ENCODE results near the gene DNAJC15.
"Not testable (repeated sequence)": the region's sequence is repeated elsewhere in the genome, so short reads cannot be mapped to it uniquely, and the experiment has no call there.

The DNAJC15 gene

DNA sequence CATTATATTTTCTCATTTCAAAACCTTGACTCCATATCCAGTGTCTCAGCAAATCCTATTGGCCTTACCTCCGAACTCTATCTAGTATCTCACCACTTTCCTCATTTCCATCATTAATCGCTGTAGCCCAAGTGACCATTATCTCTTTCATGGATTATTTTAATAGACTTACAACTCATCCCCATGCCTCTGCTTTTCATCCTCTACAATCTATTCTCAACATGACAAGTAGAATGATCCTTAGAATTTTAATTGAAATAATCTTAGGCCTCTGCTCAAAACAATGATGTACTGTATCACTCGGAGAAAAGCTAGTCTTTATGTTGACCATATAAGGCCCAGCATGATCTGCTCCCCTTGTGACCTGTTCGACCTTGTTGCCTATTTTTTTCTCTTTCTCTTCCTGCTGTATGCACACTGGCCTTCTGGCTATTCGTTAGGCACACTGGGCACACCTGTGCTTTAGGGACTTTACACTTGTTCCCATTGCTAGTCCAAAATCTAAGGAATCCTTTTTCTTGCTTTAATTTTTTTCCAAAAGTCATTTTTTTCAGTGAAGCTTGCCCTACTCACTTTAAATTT lies 21.4 kb downstream of the DNAJC15 start:
- no peak for DNase-seq
- CTCF ChIA-PET: no interaction called here
- H3K36me3 Mint-ChIP-seq: peaks cover 25% of the 10 kb centered on the region
- peaks cover 30% of the 10 kb centered on the region for H3K4me1 Mint-ChIP-seq
- no peaks in the 10 kb centered on the region for H3K9me3 Mint-ChIP-seq
- no peaks in the 10 kb centered on the region for H3K27me3 Mint-ChIP-seq
- H3K27ac Mint-ChIP-seq: no peak overlapping the region
- H3K4me3 Mint-ChIP-seq: no peak overlapping the region

GRCh38 chr13:43045302-43045773 lies 22.0 kb downstream of the DNAJC15 start:
- Mint-ChIP-seq H3K27ac (peak overlapping the region; percentile 24), H3K36me3 (peaks cover 21% of the 10 kb centered on the region), H3K4me1 (peaks cover 32% of the 10 kb centered on the region)
- H3K9me3 Mint-ChIP-seq, H3K4me3 Mint-ChIP-seq, H3K27me3 Mint-ChIP-seq, CTCF ChIA-PET: not testable (repeated sequence)
- peak; percentile 34 for DNase-seq

DNA sequence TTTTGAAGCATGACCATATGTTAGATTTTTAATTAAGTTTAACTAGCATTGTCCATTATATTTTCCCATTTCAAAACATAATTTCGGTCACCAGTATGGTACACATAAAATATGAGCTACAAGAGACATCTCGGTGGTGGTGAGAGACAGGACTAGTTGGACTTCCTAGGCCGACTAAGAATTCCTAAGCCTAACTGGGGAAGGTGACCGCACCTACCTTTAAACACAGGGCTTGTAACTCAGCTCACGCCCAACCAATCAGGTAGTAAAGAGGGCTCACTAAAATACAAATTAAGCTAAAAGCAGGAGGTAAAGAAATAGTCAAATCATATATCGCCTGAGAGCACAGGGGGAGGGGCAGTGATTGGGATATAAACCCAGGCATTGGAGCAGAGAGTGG lies 22.9 kb downstream of the DNAJC15 start:
- Mint-ChIP-seq H3K27me3 (no peaks in the 10 kb centered on the region), H3K36me3 (peaks cover 20% of the 10 kb centered on the region), H3K9me3 (no peaks in the 10 kb centered on the region), H3K27ac (no peak overlapping the region), H3K4me3 (no peak overlapping the region), H3K4me1 (peaks cover 33% of the 10 kb centered on the region)
- CTCF ChIA-PET: no interaction called here
- no peak for DNase-seq

- Mint-ChIP-seq H3K36me3 (peaks cover 13% of the 10 kb centered on the region), H3K4me3 (no peak overlapping the region), H3K27ac (no peak overlapping the region), H3K9me3 (no peaks in the 10 kb centered on the region), H3K4me1 (peaks cover 37% of the 10 kb centered on the region), H3K27me3 (no peaks in the 10 kb centered on the region)
- CTCF ChIA-PET: interaction anchor here (1.0 kb wide), 1 partner anchor 84 kb away, joined by 4 read pairs; no protein-coding TSS in a partner anchor
- peak; percentile 36 for DNase-seq
Measured at GRCh38 chr13:43054803-43055802, 31.7 kb downstream of the DNAJC15 start.

DNA sequence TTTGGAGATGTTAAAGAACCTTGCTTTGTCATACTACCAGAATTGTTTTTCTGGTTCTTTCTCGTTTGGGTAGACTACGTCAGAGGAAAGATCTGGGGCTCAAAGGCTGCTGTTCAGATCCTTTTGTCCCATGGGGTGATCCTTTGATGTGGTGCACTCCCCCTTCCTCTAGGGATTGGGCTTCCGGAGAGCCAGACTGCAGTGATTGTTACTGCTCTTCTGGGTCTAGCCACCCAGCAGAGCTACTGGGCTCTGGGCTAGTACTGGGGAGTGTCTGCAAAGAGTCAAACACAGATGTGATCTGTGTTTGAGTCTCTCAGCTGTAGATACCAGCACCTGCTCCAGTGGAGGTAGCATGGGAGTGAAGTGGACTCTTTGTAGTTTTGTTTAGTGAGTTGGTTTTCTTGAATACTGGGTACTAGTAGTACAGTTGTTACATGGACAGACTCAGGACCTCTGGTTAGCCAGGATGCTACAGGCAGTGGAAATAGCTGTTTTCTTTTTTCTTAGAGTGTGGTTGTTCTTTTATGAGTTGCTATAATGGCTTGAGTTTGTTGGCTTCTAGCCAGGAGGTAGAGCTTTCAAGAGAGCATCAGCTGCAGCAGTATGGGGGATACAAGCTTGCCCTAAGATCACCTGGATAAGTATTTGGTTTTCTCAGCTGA lies 34.4 kb downstream of the DNAJC15 start:
- CTCF ChIA-PET: interaction anchor here (1.0 kb wide), 1 partner anchor 15 kb away, joined by 3 read pairs; no protein-coding TSS in a partner anchor
- Mint-ChIP-seq H3K27me3 (no peaks in the 10 kb centered on the region), H3K9me3 (no peaks in the 10 kb centered on the region), H3K36me3 (peaks cover 23% of the 10 kb centered on the region), H3K4me1 (peaks cover 34% of the 10 kb centered on the region), H3K27ac (peak overlapping the region; percentile 87), H3K4me3 (peak overlapping the region; percentile 17)
- peak; percentile 60 for DNase-seq

GRCh38 chr13:43058318-43058674 lies 34.9 kb downstream of the DNAJC15 start:
- Mint-ChIP-seq H3K4me3 (no peak overlapping the region), H3K4me1 (peaks cover 34% of the 10 kb centered on the region), H3K27ac (peak overlapping the region; percentile 87), H3K27me3 (no peaks in the 10 kb centered on the region), H3K36me3 (peaks cover 23% of the 10 kb centered on the region), H3K9me3 (no peaks in the 10 kb centered on the region)
- CTCF ChIA-PET: interaction anchor here (1.0 kb wide), 1 partner anchor 15 kb away, joined by 3 read pairs; no protein-coding TSS in a partner anchor
- DNase-seq: peak; percentile 22

DNA sequence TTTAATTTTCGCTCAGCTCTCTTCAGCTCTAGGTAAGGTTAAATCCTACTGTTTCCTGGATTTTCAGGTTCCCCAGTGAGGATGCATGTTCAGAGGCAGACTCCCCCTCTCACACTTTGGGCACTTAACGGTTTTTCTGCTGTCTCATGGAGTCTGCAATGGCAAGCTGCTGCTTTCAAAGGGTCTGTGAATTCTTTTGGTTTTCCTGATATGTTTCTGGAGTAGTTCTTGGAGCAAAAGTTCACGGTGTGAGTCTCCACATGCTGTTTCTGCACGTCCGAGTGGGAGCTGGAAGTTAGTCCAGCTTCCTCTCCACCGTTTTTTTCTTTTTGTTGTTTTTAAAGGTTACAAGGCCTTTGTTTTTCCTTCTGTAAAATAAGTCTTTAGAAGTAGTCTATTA lies 35.4 kb downstream of the DNAJC15 start:
- peak overlapping the region; percentile 87 for H3K27ac Mint-ChIP-seq
- peaks cover 23% of the 10 kb centered on the region for H3K36me3 Mint-ChIP-seq
- H3K4me3 Mint-ChIP-seq: no peak overlapping the region

GRCh38 chr13:43059779-43060178 lies 36.4 kb downstream of the DNAJC15 start:
- Mint-ChIP-seq H3K36me3 (peaks cover 23% of the 10 kb centered on the region), H3K27ac (peak overlapping the region; percentile 6), H3K4me1 (peaks cover 34% of the 10 kb centered on the region)
- H3K27me3 Mint-ChIP-seq, DNase-seq, H3K9me3 Mint-ChIP-seq, H3K4me3 Mint-ChIP-seq, CTCF ChIA-PET: not testable (repeated sequence)

More for the DNA sequence above, 35.4 kb downstream of the DNAJC15 start:
- DNase-seq: no peak
- CTCF ChIA-PET: interaction anchor here (1.0 kb wide), 1 partner anchor 14 kb away, joined by 3 read pairs; no protein-coding TSS in a partner anchor
- H3K27me3 Mint-ChIP-seq: no peaks in the 10 kb centered on the region
- H3K4me1 Mint-ChIP-seq: peaks cover 34% of the 10 kb centered on the region
- no peaks in the 10 kb centered on the region for H3K9me3 Mint-ChIP-seq

GRCh38 chr13:43060806-43061205 lies 37.4 kb downstream of the DNAJC15 start:
- H3K27ac Mint-ChIP-seq, H3K27me3 Mint-ChIP-seq, H3K4me3 Mint-ChIP-seq, H3K9me3 Mint-ChIP-seq, DNase-seq, CTCF ChIA-PET: not testable (repeated sequence)
- peaks cover 23% of the 10 kb centered on the region for H3K36me3 Mint-ChIP-seq
- H3K4me1 Mint-ChIP-seq: peaks cover 34% of the 10 kb centered on the region

- Mint-ChIP-seq H3K9me3 (no peaks in the 10 kb centered on the region), H3K27ac (no peak overlapping the region), H3K4me1 (peaks cover 27% of the 10 kb centered on the region), H3K36me3 (peaks cover 23% of the 10 kb centered on the region), H3K4me3 (no peak overlapping the region), H3K27me3 (no peaks in the 10 kb centered on the region)
- CTCF ChIA-PET: no interaction called here
- no peak for DNase-seq
Measured at GRCh38 chr13:43061496-43062280, 38.3 kb downstream of the DNAJC15 start.

DNA sequence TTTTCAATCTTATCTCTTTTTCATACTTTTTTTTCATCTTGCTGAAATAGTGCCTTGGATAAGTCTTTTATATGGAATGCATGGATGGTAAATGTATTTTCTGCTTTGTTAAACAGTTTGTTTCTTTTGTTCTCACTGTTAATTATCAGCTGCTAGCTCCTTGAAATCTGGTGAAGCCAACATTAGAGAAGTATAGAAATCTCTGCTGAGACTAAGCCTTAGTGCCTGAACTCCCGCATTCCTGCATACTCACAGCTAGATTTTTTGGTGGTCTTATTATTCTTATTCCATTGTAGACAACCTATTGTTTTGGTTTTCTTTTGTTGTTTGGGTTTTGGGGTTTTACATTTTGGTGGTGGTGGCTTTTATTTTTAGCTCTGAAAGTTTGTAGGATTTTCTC lies 48.4 kb downstream of the DNAJC15 start:
- CTCF ChIA-PET: interaction anchor here (1.5 kb wide), 1 partner anchor 13 kb away, joined by 4 read pairs; no protein-coding TSS in a partner anchor
- DNase-seq: no peak
- H3K4me1 Mint-ChIP-seq: peaks cover 17% of the 10 kb centered on the region
- H3K9me3 Mint-ChIP-seq: no peaks in the 10 kb centered on the region
- H3K27me3 Mint-ChIP-seq: no peaks in the 10 kb centered on the region
- peaks cover 18% of the 10 kb centered on the region for H3K36me3 Mint-ChIP-seq
- H3K27ac Mint-ChIP-seq: no peak overlapping the region
- H3K4me3 Mint-ChIP-seq: no peak overlapping the region

GRCh38 chr13:43072394-43072793 lies 49.0 kb downstream of the DNAJC15 start:
- no peak overlapping the region for H3K27ac Mint-ChIP-seq
- H3K4me3 Mint-ChIP-seq: no peak overlapping the region
- no peaks in the 10 kb centered on the region for H3K9me3 Mint-ChIP-seq
- no peak for DNase-seq
- H3K27me3 Mint-ChIP-seq: no peaks in the 10 kb centered on the region
- H3K36me3 Mint-ChIP-seq: peaks cover 18% of the 10 kb centered on the region
- H3K4me1 Mint-ChIP-seq: peaks cover 20% of the 10 kb centered on the region
- CTCF ChIA-PET: interaction anchor here (0.7 to 0.9 kb wide), 2 partner anchors 14 to 1585 kb away, joined by 3 read pairs; no protein-coding TSS in a partner anchor

GRCh38 chr13:43074824-43075510 lies 51.6 kb downstream of the DNAJC15 start:
- DNase-seq: no peak
- CTCF ChIA-PET: interaction anchor here (0.7 to 0.8 kb wide), 2 partner anchors 10 to 116 kb away, joined by 3 read pairs; no protein-coding TSS in a partner anchor
- Mint-ChIP-seq H3K4me3 (no peak overlapping the region), H3K36me3 (peaks cover 27% of the 10 kb centered on the region), H3K4me1 (peaks cover 20% of the 10 kb centered on the region), H3K27ac (no peak overlapping the region), H3K27me3 (no peaks in the 10 kb centered on the region), H3K9me3 (no peaks in the 10 kb centered on the region)

Measured in activated naive CD4-positive, alpha-beta T cell treated with anti-CD3 and anti-CD28 coated beads, Interleukin-2, amount 10 ng/mL, durations not matched to agents 7 days and 5 days (primary cell).